DOHH2 (cell line): ENCODE data around the gene EIF4A3.
"Not testable (repeated sequence)": the region's sequence is repeated elsewhere in the genome, so short reads cannot be mapped to it uniquely, and the experiment has no call there.

ENCODE experiments used
- H3F3A ChIP-seq: fragments of 200-600 bp; sonication (generic), shearing (Covaris generic); 2 replicates; pipeline ENCODE4 v1.6.0; 2016; ENCODE audit warnings: antibody characterized with exemption, mild to moderate bottlenecking; ENCODE audit not compliant: control insufficient read depth, insufficient read depth
- H3K27ac ChIP-seq: fragments of 200-600 bp; sonication (generic); 2 replicates; pipeline ENCODE4 v1.5.1; 2014; ENCODE audit warnings: low read depth, mild to moderate bottlenecking, low read length, moderate library complexity
- H3K27me3 ChIP-seq: fragments of 200-600 bp; sonication (generic); 2 replicates; pipeline ENCODE4 v1.6.1; 2014; ENCODE audit warnings: mild to moderate bottlenecking, low read length, mixed read lengths; ENCODE audit not compliant: control insufficient read depth
- H3K36me3 ChIP-seq: fragments of 200-600 bp; sonication (generic); 2 replicates; pipeline ENCODE4 v1.6.1; 2014; ENCODE audit warnings: mild to moderate bottlenecking, low read length, moderate library complexity, mixed read lengths; ENCODE audit not compliant: control insufficient read depth
- H3K4me1 ChIP-seq: fragments of 200-600 bp; sonication (generic); 2 replicates; pipeline ENCODE4 v1.6.1; 2014; ENCODE audit warnings: mild to moderate bottlenecking, low read length, mixed read lengths; ENCODE audit not compliant: control insufficient read depth
- H3K4me2 ChIP-seq: fragments of 200-600 bp; sonication (generic); 2 replicates; pipeline ENCODE4 v1.6.0; 2014; ENCODE audit warnings: mild to moderate bottlenecking, low read length, moderate library complexity
- H3K4me3 ChIP-seq: fragments of 200-600 bp; sonication (generic); 2 replicates; pipeline ENCODE4 v1.5.1; 2014; ENCODE audit warnings: mild to moderate bottlenecking, low read length, mixed read lengths
- H3K79me2 ChIP-seq: fragments of 200-600 bp; sonication (generic); 2 replicates; pipeline ENCODE4 v1.6.1; 2014; ENCODE audit warnings: mild to moderate bottlenecking, low read length, mixed read lengths; ENCODE audit not compliant: control insufficient read depth
- H3K9me2 ChIP-seq: fragments of 200-600 bp; sonication (generic); replicated peaks from 2 replicates; pipeline ENCODE4 v1.6.1; 2014; ENCODE audit warnings: mild to moderate bottlenecking, low read length, mixed read lengths; ENCODE audit not compliant: control insufficient read depth
- H3K9me3 ChIP-seq: fragments of 200-600 bp; sonication (generic); 2 replicates; pipeline ENCODE4 v1.6.1; 2014; ENCODE audit warnings: antibody characterized with exemption, low read length, mixed read lengths; ENCODE audit not compliant: control insufficient read depth, insufficient read depth
- H4K20me1 ChIP-seq: fragments of 200-600 bp; sonication (generic); 2 replicates; pipeline ENCODE4 v1.6.0; 2014; ENCODE audit warnings: low read depth, mild to moderate bottlenecking, antibody characterized with exemption, low read length, moderate library complexity; ENCODE audit not compliant: control insufficient read depth, insufficient read depth
- CTCF ChIP-seq: fragments of 200-600 bp; sonication (generic); IDR thresholded peaks from one replicate; pipeline ENCODE4 v1.5.1; 2014; ENCODE audit warnings: antibody characterized with exemption, mild to moderate bottlenecking, low read depth, low read length; ENCODE audit not compliant: poor library complexity, severe bottlenecking
- EZH2phosphoT487 ChIP-seq: fragments of 200-600 bp; sonication (generic); IDR thresholded peaks from 2 replicates; pipeline ENCODE4 v1.6.1; 2017; ENCODE audit warnings: borderline replicate concordance, mild to moderate bottlenecking, antibody characterized with exemption, low read length, moderate library complexity, mixed read lengths

Gene EIF4A3

GRCh38 chr17:80095038-80095843 lies 51.7 kb downstream of the EIF4A3 start:
- Histone ChIP-seq H3K27ac (no peak overlapping the region), H3F3A (peaks cover under 1% of the 10 kb centered on the region; the same call in 1 of the 2 replicates), H3K27me3 (0 out of 2 replicates have a peak, but pooled peaks cover 5% of the 10 kb centered on the region), H3K9me2 (no peaks in the 10 kb centered on the region), H3K79me2 (no peaks in the 10 kb centered on the region), H3K9me3 (no peaks in the 10 kb centered on the region), H3K4me1 (peaks cover 3% of the 10 kb centered on the region), H3K4me2 (no peak overlapping the region), H3K36me3 (no peaks in the 10 kb centered on the region), H3K4me3 (no peak overlapping the region), H4K20me1 (no peaks in the 10 kb centered on the region)
- TF ChIP-seq EZH2phosphoT487: no peak
- TF ChIP-seq CTCF: no peak

- Histone ChIP-seq H3K79me2 (no peaks in the 10 kb centered on the region), H3K27me3 (0 out of 2 replicates have a peak, but pooled peaks cover 5% of the 10 kb centered on the region), H3K4me3 (no peak overlapping the region), H3K9me2 (no peaks in the 10 kb centered on the region), H3K27ac (no peak overlapping the region), H3F3A (no peaks in the 10 kb centered on the region), H3K4me1 (no peaks in the 10 kb centered on the region), H4K20me1 (no peaks in the 10 kb centered on the region), H3K9me3 (no peaks in the 10 kb centered on the region), H3K36me3 (no peaks in the 10 kb centered on the region), H3K4me2 (no peak overlapping the region)
- TF ChIP-seq EZH2phosphoT487 (no peak), CTCF (no peak)
Observed at GRCh38 chr17:80092959-80093358, 54.0 kb downstream of the EIF4A3 start.

- H3F3A ChIP-seq: no peaks in the 10 kb centered on the region
- H4K20me1 ChIP-seq: no peaks in the 10 kb centered on the region
- no peak overlapping the region for H3K4me3 ChIP-seq
- H3K4me2 ChIP-seq: no peak overlapping the region
- H3K4me1 ChIP-seq: no peaks in the 10 kb centered on the region
- no peaks in the 10 kb centered on the region for H3K9me2 ChIP-seq
- TF ChIP-seq EZH2phosphoT487: no peak
- TF ChIP-seq CTCF: no peak
- 0 out of 2 replicates have a peak, but pooled peaks cover 5% of the 10 kb centered on the region for H3K27me3 ChIP-seq
- no peaks in the 10 kb centered on the region for H3K36me3 ChIP-seq
- no peaks in the 10 kb centered on the region for H3K79me2 ChIP-seq
- no peaks in the 10 kb centered on the region for H3K9me3 ChIP-seq
- H3K27ac ChIP-seq: no peak overlapping the region
Observed at GRCh38 chr17:80091376-80091775, 55.6 kb downstream of the EIF4A3 start.

GRCh38 chr17:80090164-80090563 lies 56.8 kb downstream of the EIF4A3 start:
- H3F3A ChIP-seq, H3K27ac ChIP-seq, H3K9me3 ChIP-seq, H3K36me3 ChIP-seq, H3K27me3 ChIP-seq, H3K4me3 ChIP-seq, H3K4me2 ChIP-seq, H3K4me1 ChIP-seq, H3K9me2 ChIP-seq, H3K79me2 ChIP-seq, H4K20me1 ChIP-seq: not testable (repeated sequence)
